Right ventricle myocardium inferior (tissue), 1 donor: Measurements from ENCODE around the gene ATR. TPM values are rescaled to one million over a fixed set of nuclear protein-coding genes. Genes with fewer than 3 reads are reported as not detected.
"Not testable (repeated sequence)": the region's sequence is repeated elsewhere in the genome, so short reads cannot be mapped to it uniquely, and the experiment has no call there.

Experiments
- ATAC-seq: fragments of 200-7000 bp; cut with Tn5 transposase; one replicate; pipeline ENCODE4 v1.9.1; 2020; ENCODE audit warnings: mild to moderate bottlenecking, moderate library complexity
- DNase-seq: peaks from one replicate; pipeline ENCODE4 v3.0.0; 2021; ENCODE audit errors: missing footprints
- intact Hi-C: fragments of 100-400 bp; cut with DNase I; formaldehyde crosslinking; loops from one replicate; pipeline ENCODE4 v1.11.0; 2022
- total RNA-seq: library from RNA; stranded (reverse); fragmentation: NEBNext Ultra II Directional; extraction: Animal tissue kit (Norgen Biotek cat#: 25700); gene quantifications from one replicate; pipeline ENCODE4 v1.2.1, GENCODE V29; 2021
- donor health status: DM: no; HTN: yes; CAD: no; lungs with severe emphysema.

ATR gene
- total RNA-seq, 1 donor from 2014 or later: 8.5 TPM

DNA sequence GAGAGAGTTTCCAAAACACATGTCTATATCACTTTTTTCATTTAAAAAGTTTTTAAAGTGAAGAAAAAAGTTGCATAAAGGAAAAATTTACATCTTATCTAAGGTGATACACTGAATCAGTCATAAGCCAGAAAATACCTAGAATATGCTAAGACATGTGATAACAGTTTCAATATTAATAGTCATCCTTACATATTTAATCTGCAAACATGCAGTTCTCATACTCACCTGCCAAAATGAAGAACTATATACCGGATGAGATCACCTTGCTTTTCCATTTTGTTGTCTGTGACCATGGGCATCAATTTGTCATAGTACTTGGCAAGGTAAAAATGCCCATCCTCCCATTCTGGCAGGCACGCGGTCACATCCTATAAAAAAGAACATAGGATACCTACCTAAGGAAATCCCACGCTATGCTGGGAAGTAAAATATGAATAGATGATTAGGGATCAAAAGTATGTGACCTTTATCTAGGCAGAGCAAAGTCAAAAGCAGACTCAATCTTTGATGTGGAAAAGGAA is 93.6 kb downstream of the ATR start:
- ATAC-seq (no peak), DNase-seq (no peak)
- intact Hi-C loops: no loop called here

DNA sequence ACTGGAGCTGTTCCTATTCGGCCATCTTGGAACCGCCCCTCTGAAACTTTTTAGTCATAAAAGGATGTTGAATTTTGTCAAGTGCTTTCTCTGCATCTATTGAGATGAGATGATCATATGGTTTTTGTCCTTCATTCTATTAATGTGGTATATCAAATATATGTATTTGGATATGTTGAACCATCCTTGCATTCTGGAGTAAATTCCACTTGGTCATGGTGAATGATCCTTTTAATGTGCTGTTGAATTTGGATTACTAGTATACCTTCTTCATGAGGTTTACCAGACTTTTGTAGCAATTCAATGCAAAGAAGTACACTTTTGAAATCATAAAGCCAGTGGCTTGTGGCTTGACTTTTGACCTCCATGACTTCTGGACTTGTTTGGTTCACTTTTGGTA is 97.3 kb downstream of the ATR start:
- no peak for ATAC-seq
- no peak for DNase-seq
- intact Hi-C loops: no loop called here

DNA sequence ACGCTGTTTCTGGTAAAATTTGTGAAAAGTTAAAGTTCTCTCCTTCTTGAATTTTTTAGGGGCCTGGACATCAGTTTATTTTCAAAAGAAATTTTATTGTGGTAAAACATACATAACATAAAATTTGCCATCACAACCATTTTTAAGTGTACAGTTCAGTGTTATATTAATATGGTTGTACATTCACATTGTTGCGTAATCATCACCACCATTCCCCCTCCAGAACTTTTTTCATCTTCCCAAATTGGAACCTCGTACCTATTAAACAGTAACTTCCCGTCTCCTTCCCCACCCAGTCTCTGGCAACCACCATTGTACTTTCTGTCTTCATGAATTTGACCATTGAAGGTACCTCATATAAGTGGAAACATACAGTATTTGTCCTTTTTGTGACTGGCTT is 107.7 kb downstream of the ATR start:
- ATAC-seq: no peak
- DNase-seq: no peak
- intact Hi-C loops: no loop called here

DNA sequence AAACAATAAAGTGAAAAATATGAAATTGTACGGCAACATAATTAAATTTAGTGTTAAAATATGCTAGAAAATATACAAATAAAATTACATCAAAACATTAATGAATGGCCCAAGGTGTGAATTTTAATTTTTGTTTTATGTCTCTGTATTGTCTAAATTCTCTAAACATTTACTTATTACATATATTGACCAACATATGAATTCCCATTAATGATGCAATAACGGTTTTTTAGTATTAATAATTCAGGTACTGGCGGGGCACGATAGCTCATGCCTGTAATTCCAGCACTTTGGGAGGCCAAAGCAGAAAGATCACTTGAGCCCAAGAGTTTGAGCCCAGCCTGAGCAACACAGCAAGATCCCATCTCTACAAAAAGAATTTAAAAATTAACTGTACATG is 110.1 kb downstream of the ATR start:
- intact Hi-C loops: no loop called here
- DNase-seq: no peak
- ATAC-seq: no peak

DNA sequence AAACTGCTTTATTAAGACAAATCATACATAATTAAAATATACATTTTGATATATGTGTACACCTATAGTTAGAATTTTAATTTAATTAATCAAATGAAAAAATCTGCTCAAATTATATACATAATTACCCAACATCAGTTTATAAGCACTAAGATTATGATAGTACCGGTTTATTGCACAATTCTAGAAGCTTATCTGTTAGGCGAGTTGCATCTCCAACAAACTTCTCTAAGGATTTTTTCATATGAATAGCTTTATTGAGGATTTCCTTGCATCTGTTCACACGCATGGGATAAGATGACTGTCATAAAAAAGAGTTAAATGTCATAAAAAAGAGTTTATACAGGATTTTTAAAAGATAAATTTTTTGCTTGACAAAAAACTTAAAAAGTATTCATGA is 110.8 kb downstream of the ATR start:
- intact Hi-C loops: no loop called here
- DNase-seq: no peak
- no peak for ATAC-seq

DNA sequence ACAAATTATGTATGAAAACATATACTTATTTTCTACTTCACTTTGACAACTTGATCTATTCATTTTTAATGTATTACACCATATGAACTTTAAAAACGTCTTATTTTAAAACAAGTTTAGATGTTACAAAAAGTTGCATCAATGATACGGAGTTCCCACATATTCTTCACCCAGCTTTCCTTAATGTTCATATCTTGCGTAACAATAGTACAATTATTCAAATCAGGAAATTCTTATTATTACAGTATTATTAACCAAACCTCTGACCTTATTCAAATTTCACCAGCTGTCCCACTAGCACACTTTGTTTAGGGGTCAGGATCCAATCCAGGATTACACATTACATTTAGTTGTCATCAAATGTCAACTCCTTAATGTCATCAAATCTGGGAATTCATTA is 117.8 kb downstream of the ATR start:
- no peak for ATAC-seq
- intact Hi-C loops: no loop called here

DNA sequence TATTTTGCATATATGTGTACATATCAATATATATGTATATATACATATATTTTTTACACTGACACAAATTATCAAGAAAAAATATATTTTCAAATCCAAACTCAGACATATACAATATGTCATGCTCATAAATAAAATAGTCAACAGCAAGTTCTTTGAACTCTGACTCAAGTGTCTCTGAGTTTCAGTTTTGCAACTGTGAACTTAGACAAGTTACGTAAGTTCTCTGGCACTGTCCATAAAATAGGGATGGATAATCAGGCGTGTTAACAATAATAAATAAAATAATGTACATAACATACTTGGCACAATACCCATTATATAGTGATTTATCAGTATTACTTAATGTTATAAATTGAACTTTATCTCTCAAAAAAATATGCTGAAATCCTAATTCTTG is 118.6 kb downstream of the ATR start:
- no peak for DNase-seq
- intact Hi-C loops: no loop called here
- ATAC-seq: no peak

More for the DNA sequence above, 117.8 kb downstream of the ATR start:
- no peak for DNase-seq

DNA sequence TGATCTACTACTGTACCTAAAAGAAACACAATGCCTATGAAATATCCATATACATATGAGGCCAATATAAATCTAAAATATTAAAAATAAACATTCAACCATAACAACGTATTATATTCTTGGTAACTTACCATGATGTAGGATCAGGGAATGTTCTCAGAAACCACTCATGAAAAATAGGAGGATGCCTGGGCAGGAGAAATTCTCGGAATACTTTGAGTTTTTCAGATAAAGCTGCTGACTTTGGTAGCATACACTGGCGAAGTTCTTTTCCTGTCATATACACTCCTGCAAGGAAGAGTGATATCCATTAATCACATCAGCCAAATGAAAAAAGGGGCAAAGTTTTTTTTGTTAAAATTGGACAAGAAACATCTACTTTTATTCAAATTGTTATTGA is 119.4 kb downstream of the ATR start:
- DNase-seq: no peak
- ATAC-seq: no peak
- intact Hi-C loops: no loop called here

DNA sequence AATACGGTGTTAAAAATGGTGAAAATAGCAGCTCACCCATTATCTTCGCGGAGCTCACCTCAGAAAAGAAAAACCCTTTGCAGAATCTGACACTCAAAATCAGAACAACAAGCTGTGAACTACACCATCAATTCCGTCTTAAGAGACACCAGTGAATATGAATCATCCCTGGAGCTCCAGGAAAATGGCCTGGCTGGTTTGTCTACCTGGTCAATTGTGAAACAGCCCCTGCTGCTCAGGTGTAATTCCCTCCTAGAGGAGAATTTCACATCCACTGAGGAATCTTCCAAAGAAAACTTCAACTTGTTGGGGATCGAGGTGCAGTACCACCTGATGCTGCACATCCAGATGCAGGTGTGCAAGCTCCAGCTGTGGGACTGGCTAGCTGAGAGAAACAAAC is 127.7 kb downstream of the ATR start:
- no peak for ATAC-seq
- no peak for DNase-seq
- intact Hi-C loops: no loop called here

DNA sequence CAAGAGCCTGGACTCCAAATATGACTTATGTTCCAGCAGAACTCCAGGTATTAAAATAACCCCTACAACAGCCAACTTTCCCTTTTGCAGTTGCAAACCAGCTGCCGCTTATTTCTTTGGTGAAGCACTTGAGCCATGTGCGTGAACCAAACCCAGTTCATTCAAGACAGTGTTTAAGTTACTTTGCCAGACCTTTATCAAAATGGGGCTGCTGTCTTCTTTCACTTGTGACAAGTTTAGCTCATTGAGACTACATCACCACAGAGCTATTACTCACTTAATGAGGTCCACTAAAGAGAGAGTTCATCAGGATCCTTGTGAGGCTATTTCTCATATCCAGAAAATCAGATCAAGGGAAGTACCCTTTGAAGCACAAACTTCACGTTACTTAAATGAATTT is 128.3 kb downstream of the ATR start:
- ATAC-seq (no peak), DNase-seq (no peak)
- intact Hi-C loops: no loop called here

DNA sequence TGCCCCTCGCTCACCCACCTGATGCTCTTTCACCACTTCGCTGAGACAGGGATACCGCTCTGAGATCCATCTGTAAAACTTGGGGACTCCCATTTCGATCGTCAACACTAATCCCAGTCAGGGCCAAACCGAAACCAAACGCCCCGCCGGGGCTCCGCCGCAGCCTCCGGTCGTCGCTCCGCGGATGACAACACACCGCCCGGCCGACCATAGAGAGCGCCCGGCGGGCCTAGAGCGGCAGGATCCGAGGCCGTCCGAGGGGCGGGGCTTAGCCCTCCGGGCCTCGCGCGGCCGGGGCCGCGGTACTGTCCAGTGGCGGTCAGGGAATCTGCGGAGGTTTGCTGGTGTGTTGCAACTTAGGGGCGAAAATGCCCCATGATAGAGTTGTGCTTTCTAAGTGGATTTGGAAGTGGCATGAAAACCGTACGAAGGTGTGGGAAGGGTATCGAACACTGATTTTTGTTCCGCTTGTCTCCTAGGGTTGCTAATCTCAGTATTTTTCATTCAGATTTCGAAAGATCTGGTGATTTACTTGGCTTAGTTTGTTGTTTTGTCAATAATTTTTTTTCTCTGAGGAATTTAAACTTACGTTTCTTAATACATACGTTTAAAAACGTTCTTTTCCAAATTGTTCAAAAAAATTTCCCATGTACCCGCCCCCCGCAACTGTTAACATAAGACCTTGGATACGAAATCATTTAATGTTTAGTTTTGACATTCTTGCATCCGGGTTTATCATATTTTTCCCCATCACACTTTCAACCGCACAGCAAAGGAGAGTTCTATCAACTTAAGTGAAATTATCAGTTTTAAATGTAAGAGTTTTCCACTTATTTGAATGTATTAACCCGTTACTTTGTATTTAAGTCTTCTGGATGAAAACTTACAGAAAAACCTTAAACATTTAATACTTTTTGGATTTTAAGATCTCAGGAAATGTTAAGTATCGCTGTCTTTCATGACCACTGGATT is 130.4 kb downstream of the ATR start, which contains the start of gene XRN1:
XRN1 (minus strand) TSS at position 186 of the 972 bp plus-strand sequence; CDS start at position 93, 93 bp downstream.
- DNase-seq (peak; percentile 98), ATAC-seq (peak; percentile 100)
- intact Hi-C loops: no loop called here

DNA sequence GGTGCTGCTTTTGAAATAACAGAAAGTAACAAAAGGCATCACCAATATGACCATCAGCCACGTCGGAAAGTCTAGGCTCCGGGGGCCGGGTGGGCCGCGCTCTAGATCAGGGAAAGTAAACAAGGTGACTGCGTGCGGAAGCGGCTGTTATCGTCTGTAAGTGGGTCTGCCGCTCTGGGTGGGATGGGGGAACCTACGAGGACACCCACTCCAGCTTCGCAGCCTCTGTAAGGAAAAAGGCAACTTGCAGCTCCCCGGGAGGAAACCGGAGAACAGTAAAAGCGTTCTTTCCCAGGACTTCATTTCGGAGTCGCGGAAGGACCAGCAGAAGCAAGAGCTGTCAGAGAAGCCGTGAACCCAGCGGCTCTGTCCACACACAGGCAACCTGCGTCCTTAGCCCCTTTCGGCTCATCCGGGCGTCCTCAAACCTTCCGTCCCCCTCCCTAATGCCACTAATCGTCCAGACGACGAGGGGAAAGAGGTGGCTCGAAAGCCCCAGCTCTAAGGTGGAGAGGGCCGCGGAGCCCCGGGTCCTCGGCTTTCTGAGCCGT is 131.2 kb downstream of the ATR start:
- ATAC-seq (peak; percentile 56), DNase-seq (no peak)
- intact Hi-C loops: no loop called here

DNA sequence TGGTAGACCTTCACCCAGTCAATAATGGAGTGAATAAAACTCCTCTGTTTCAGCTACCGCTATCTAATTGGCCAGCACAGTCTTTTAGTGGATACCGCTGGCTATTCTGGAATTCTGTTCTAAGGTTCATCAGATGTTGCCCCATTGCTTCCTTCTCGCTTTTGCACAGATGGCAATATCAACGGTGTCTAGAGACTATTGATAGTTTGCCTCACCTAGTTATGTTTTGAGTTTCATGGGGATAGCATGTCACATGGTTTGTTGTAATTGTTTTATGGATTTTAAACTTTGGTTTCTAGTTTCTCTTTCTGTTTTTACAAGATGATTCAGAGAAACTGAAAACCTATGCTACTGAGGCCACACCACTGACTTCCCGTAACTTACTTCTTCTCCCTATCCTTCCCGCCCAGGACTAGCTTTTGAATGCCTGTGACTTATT is 132.7 kb downstream of the ATR start:
- ATAC-seq (no peak), DNase-seq (no peak)
- intact Hi-C loops: no loop called here

DNA sequence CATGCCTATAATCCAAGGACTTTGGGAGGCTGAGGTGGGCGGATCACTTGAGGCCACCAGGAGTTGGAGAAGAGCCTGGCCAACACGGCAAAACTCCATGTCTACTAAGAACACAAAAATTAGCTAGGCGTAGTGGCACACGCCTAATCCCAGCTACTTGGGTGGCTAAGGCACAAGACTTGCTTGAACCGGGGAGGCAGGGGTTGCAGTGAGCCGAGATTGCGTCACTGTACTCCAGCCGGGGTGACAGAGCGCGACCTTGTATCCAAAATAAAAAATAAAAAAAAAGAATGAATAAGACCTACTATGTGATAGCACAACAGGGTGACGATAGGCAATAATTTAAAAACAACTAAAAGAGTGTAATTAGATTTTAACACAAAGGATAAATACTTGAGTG is 134.2 kb downstream of the ATR start:
- no peak for ATAC-seq
- DNase-seq: no peak
- intact Hi-C loops: no loop called here

DNA sequence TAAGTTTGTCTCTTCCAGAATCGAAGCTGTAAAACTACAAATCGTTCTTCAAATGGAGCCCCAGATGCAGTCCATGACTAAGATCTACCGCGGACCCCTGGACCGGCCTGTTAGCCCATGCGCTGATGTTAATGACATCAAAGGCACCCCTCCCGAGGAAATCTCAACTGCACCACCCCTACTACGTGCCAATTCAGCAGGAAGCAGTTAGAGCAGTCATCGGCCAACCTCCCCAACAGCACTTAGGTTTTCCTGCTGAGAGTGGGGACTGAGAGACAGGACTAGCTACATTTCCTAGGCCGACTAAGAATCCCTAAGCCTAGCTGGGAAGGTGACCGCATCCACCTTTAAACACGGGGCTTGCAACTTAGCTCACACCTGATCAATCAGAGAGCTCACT is 135.5 kb downstream of the ATR start:
- intact Hi-C loops, ATAC-seq, DNase-seq: not testable (repeated sequence)

DNA sequence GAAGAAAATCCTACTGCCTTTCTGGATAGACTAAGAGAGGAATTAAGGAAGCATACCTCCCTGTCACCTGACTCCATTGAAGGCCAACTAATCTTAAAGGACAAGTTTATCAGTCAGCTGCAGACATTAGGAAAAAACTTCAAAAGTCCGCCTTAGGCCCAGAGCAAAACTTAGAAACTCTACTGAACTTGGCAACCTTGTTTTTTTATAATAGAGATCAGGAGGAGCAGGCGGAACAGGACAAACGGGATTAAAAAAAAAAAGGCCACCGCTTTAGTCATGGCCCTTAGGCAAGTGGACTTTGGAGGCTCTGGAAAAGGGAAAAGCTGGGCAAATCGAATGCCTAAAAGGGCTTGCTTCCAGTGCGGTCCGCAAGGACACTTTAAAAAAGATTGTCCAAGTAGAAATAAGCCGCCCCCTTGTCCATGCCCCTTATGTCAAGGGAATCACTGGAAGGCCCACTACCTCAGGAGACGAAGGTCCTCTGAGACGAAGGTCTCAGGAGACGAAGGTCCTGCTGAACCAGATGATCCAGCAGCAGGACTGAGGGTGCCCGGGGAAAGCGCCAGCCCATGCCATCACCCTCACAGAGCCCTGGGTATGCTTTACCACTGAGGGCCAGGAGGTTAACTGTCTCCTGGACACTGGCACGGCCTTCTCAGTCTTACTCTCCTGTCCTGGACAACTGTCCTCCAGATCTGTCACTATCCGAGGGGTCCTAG is 138.9 kb downstream of the ATR start:
- intact Hi-C loops, DNase-seq, ATAC-seq: not testable (repeated sequence)

DNA sequence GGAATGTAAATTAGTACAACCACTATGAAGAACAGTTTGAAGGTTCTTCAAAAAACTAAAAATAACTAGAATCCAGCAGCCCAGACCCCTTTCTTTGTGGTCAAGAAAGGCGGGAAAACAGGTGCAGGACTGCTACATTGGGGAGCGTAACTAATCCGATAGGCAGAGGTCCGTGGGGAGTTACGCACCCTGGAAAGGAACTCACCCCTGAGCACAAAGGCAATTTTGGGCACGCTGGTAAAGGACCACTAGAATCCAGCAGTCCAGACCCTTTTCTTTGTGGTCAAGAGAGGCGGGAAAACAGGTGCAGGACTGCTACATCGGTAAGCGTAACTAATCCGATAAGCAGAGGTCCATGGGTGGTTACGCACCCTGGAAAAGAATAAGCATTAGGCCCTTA is 140.4 kb downstream of the ATR start:
- intact Hi-C loops, ATAC-seq, DNase-seq: not testable (repeated sequence)

DNA sequence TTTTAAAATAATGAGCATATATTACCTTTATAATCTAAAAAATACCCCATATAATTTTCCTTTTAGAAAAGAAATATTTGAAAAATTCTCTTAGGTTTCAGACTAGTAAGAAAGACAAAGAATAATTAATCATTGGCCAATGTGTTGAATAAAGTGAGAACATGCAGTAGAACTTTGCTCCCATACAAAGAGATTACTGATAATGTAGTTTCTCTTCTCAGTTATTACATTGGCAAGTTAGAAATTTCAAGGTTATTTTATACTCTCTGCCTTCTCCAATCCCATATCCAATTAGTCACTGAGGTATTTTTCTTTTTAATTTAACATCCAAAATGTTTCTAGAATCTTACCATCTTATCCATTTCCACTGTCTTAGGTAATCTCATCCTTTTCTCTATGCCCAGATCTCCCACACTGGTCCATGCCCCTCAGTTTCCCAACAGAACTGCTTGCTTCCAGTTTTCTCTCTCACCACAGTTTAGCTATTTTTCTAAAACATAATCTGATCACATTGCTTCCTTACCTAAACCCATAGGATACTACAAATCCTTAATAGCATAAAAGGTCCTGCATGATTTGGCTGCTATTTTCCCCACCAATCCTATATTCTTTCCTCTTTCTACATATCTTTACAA is 141.5 kb downstream of the ATR start:
- DNase-seq (no peak), ATAC-seq (no peak)
- intact Hi-C loops: no loop called here

DNA sequence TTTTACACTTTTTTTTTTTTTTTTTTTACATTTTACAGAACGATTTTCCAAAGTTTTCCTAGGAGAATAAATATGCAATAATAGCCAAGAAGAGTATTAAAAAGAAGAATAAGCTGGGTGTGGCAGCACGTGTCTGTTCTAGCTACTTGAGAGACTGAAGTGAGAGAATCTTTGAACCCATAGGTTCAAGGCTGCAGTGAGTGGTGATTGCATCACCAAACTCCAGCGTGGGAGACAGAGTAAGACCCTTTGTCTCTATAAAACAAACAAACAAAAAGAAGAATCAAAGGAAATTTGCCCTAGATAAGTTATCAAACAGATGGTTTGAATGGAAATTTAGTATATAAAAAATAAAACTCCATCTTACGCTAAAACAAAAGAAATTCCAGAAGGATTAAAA is 144.0 kb downstream of the ATR start:
- intact Hi-C loops: no loop called here
- ATAC-seq (no peak), DNase-seq (no peak)
